Testis (tissue), 2 donors: ENCODE results near the gene TENT4A.

ENCODE experiments used
- POLR2A ChIP-seq: fragments of 450-650 bp; IDR thresholded peaks from one replicate; pipeline ENCODE4 v1.6.1; 2017; ENCODE audit warnings: antibody characterized with exemption, mild to moderate bottlenecking, moderate library complexity
- TF ChIP-seq, protein P1 (sequence below), 3 experiments: fragments of 450-650 bp in 2 of 3; fragments of 200-600 bp in 1 of 3; sonication (generic) in 1 of 3; IDR thresholded peaks; one replicate each; pipeline ENCODE4 v1.5.1; 2016 to 2019; ENCODE audit warnings: antibody characterized with exemption in 3 of 3, mild to moderate bottlenecking in 2 of 3, moderate library complexity in 1 of 3

- TF ChIP-seq POLR2A = no peak
- TF ChIP-seq, protein P1, sequence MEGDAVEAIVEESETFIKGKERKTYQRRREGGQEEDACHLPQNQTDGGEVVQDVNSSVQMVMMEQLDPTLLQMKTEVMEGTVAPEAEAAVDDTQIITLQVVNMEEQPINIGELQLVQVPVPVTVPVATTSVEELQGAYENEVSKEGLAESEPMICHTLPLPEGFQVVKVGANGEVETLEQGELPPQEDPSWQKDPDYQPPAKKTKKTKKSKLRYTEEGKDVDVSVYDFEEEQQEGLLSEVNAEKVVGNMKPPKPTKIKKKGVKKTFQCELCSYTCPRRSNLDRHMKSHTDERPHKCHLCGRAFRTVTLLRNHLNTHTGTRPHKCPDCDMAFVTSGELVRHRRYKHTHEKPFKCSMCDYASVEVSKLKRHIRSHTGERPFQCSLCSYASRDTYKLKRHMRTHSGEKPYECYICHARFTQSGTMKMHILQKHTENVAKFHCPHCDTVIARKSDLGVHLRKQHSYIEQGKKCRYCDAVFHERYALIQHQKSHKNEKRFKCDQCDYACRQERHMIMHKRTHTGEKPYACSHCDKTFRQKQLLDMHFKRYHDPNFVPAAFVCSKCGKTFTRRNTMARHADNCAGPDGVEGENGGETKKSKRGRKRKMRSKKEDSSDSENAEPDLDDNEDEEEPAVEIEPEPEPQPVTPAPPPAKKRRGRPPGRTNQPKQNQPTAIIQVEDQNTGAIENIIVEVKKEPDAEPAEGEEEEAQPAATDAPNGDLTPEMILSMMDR (IDR thresholded peaks at IDR 0.05) = no peak
Observed at GRCh38 chr5:6762697-6763096, 49.5 kb downstream of the TENT4A start.
